ENCODE measurements around the gene MINPP1. TPM values are rescaled to one million over a fixed set of nuclear protein-coding genes. Genes with fewer than 3 reads are reported as not detected.
"Not testable (repeated sequence)": the region's sequence is repeated elsewhere in the genome, so short reads cannot be mapped to it uniquely, and the experiment has no call there.

MINPP1 gene
- total and polyA plus RNA-seq, 11 donors, result 4.9 to 10.0 (median 6.7) TPM

DNA sequence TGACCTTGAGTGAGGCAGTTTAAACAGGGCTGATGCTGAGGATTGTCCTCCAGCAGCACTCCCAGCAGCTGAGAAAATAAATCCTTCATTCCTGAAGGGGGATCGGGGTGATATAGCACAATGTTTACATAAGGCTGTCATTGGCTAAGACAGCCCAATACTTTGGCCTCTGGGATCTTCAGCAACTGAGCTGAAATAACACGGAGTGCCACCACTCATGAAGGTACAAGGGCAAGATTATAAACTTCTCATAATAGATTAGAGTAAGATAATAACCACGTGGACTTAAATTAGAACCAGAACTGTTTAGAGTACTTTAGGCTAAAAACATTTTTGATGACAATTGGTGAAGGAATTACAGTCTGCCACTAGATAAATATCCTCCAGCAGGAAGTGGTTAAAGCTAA, 85.0 kb downstream of the MINPP1 start:
- 42 to 57% (median 52%) methylated on average over 3 of the region's 3 CpGs for WGBS, 4 donors
- Histone ChIP-seq H3K27me3 (no peaks in the 10 kb centered on the region), H3K36me3 (no peaks in the 10 kb centered on the region), H3K27ac (no peak overlapping the region), H3K4me1 (peaks cover 0 to 5% (median 0%) of the 10 kb centered on the region in 12 donors), H3K9me3 (no peaks in the 10 kb centered on the region), H3K4me3 (no peak overlapping the region)
- intact Hi-C loops (cut with DNase I), result no loop called here
- TF ChIP-seq CTCF (IDR thresholded peaks at IDR 0.05) (no peak), POLR2A (IDR thresholded peaks at IDR 0.05) (no peak)
- ATAC-seq, result no peak
- DNase-seq, result no peak

- WGBS, 4 donors, result 88 to 100% (median 95%) methylated on average over 2 of the region's 2 CpGs
- Histone ChIP-seq H3K4me1 (peaks cover 0 to 10% (median 0%) of the 10 kb centered on the region in 12 donors), H3K36me3 (no peaks in the 10 kb centered on the region), H3K27me3 (no peaks in the 10 kb centered on the region), H3K4me3 (no peak overlapping the region), H3K9me3 (no peaks in the 10 kb centered on the region), H3K27ac (no peak overlapping the region)
- no peak for TF ChIP-seq CTCF (IDR thresholded peaks at IDR 0.05)
- TF ChIP-seq POLR2A (IDR thresholded peaks at IDR 0.05), result no peak
- ATAC-seq (no peak), DNase-seq (no peak)
- intact Hi-C loops (cut with DNase I), result no loop called here
These were observed 86.3 kb downstream of the MINPP1 start for GRCh38 chr10:87590705-87591588.

GRCh38 chr10:87591589-87591886, 86.8 kb downstream of the MINPP1 start:
- H3K36me3 ChIP-seq, result no peaks in the 10 kb centered on the region
- H3K4me1 ChIP-seq, result peaks cover 0 to 10% (median 0%) of the 10 kb centered on the region in 12 donors
- no peak for TF ChIP-seq CTCF (IDR thresholded peaks at IDR 0.05)
- TF ChIP-seq POLR2A (IDR thresholded peaks at IDR 0.05), result no peak
- H3K27me3 ChIP-seq, result no peaks in the 10 kb centered on the region
- ATAC-seq, result no peak
- H3K9me3 ChIP-seq, result no peaks in the 10 kb centered on the region
- H3K4me3 ChIP-seq, result no peak overlapping the region
- DNase-seq, result no peak
- H3K27ac ChIP-seq, result no peak overlapping the region
- intact Hi-C loops (cut with DNase I), result no loop called here

DNA sequence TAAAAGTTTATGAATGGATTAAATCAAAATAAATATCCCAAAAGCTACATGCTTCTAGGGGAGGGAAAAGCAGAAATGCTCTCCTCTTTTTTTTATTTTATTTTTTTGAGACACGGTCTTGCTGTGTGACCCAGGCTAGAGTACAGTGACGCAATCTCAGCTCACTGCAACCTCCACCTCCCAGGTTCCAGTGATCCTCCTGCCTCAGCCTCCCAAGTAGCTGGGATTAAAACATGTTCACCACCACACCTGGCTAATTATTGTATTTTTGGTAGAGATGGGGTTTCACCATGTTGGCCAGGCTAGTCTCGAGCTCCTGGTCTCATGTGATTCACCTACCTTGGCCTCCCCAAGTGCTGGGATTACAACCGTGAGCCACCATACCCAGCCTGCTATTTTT, 88.2 kb downstream of the MINPP1 start:
- DNase-seq; intact Hi-C loops (cut with DNase I); H3K27ac ChIP-seq; H3K27me3 ChIP-seq; H3K4me3 ChIP-seq; H3K4me1 ChIP-seq; H3K9me3 ChIP-seq; H3K36me3 ChIP-seq; ATAC-seq: not testable (repeated sequence)
- 85 to 95% (median 91%) methylated on average over 4 of the region's 4 CpGs for WGBS, 4 donors

GRCh38 chr10:87593702-87594101, 89.0 kb downstream of the MINPP1 start:
- Histone ChIP-seq H3K27me3 (no peaks in the 10 kb centered on the region), H3K27ac (no peak overlapping the region), H3K4me3 (no peak overlapping the region), H3K9me3 (no peaks in the 10 kb centered on the region), H3K36me3 (no peaks in the 10 kb centered on the region), H3K4me1 (peaks cover 0 to 10% (median 0%) of the 10 kb centered on the region in 12 donors)
- intact Hi-C loops (cut with DNase I), result no loop called here
- no peak for DNase-seq
- TF ChIP-seq CTCF (IDR thresholded peaks at IDR 0.05) (no peak), POLR2A (IDR thresholded peaks at IDR 0.05) (no peak)
- ATAC-seq, result no peak

Measured in heart left ventricle (tissue), 16 donors.